ENCODE data around the gene FCHO2.

Gene FCHO2

DNA sequence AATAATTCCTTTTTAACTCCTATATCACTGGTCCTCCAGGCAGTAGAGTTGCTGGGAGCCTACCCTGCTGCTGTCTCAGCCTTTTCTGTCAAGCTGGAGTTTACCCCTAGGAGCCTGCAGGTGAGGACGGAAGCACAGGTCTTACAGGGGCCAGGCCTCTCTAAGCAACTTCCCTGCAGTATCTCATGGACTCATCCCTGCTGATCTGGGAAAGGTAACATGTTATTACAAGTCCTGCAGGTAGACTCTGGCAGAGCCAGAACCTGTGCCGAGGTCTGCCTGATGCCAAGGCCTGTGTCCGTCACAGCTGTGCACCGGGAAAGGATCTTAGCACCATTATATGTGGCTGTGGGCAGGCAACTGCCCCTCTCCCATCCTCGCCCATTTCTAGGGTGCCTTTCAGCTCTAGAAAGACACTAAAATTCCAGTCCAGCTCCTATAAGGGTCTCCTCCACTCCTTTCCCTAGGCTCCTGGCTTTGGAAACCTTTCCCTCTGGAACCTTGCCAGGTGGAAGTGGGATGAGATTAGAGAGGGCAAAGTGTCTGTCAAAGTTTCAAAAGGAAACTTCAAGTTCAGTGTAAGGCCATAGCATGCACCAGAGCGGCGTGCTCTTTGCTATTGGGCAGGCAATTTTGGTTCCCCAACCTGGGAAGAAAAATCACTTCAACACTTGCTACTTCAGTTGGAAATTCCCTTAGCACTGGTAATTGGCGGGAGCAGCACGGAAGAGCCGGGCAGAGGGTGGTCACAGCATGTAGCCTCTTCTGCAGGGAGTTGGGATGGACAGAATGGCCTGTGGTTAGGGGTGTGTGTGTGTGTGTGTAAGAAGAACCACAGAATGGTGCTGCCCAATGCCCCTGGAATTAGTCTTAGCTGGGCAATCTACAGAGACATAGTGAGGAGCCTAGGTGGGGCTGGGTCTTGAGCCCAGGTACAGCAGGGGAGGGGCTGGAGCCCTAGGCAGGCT lies 182.0 kb downstream of the FCHO2 start:
- no peak for FAIRE-seq

DNA sequence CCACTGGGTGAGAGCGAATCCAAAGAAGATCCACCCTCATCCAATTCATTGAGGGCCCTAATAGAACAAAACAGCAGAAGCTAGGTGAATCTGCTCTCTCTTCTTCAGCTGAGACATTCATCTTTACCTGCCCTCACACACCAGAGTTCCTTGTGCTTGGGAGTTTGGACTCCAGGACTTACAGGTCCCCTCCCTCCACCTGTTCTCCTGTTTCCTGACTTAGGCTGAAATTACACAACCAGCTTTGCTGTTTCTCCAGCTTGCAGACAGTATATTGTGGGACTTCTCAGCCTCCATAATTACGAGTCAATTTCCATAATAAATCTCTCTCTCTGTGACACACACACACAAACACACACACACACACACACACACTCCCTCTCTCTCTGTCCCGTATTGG lies 183.6 kb downstream of the FCHO2 start:
- no peak for FAIRE-seq
